Keratinocyte (primary cell): ENCODE data around the gene ATP11A. TPM values are rescaled to one million over a fixed set of nuclear protein-coding genes. Genes with fewer than 3 reads are reported as not detected.

Source experiments
- DNase-seq: peaks from one replicate; pipeline ENCODE4 v3.0.0-alpha.2; 2011; ENCODE audit warnings: low read depth, missing footprints, low spot score
- FAIRE-seq: peaks from 2 replicates; lab custom pipeline; 2011; peaks lifted over from hg19 to GRCh38; lab: Jason Lieb, UNC
- H2AFZ ChIP-seq: 2 replicates; pipeline ENCODE4 v1.6.0; 2012; ENCODE audit warnings: low read length, control low read depth, inconsistent platforms; ENCODE audit not compliant: control insufficient read depth
- H3K27ac ChIP-seq: 2 replicates; pipeline ENCODE4 v1.5.1; 2011; ENCODE audit warnings: low read length; ENCODE audit not compliant: control insufficient read depth, insufficient read depth
- H3K27me3 ChIP-seq: 3 replicates; pipeline ENCODE4 v1.6.0; 2011; ENCODE audit warnings: low read length; ENCODE audit not compliant: control insufficient read depth, insufficient read depth; ENCODE audit errors: extremely low read depth
- H3K36me3 ChIP-seq, 2 experiments: 2 replicates in 1 of 2; 3 replicates in 1 of 2; pipeline ENCODE4 v1.5.1; 2011; ENCODE audit warnings: low read length in 2 of 2, mild to moderate bottlenecking in 1 of 2; ENCODE audit not compliant: control insufficient read depth in 2 of 2, insufficient read depth in 2 of 2; ENCODE audit errors: extremely low read depth in 1 of 2
- H3K4me1 ChIP-seq: 3 replicates; pipeline ENCODE4 v1.5.1; 2011; ENCODE audit warnings: low read length; ENCODE audit not compliant: control insufficient read depth, insufficient read depth; ENCODE audit errors: extremely low read depth
- H3K4me2 ChIP-seq: 3 replicates; pipeline ENCODE4 v1.6.0; 2011; ENCODE audit warnings: low read depth, low read length; ENCODE audit not compliant: control insufficient read depth, insufficient read depth; ENCODE audit errors: extremely low read depth
- H3K4me3 ChIP-seq, 3 experiments: fragments of 200-600 bp in 1 of 3; sonication (generic) in 1 of 3; 2 replicates in 2 of 3; 3 replicates in 1 of 3; pipeline ENCODE4 v1.5.1; 2011 to 2016; ENCODE audit warnings: low read length in 3 of 3, mild to moderate bottlenecking in 3 of 3, control low read depth in 2 of 3, inconsistent platforms in 1 of 3, low read depth in 1 of 3, mixed read lengths in 1 of 3, mixed run types in 1 of 3, moderate library complexity in 1 of 3; ENCODE audit not compliant: control insufficient read depth in 2 of 3, insufficient read depth in 2 of 3; ENCODE audit errors: extremely low read depth in 1 of 3
- H3K79me2 ChIP-seq: 2 replicates; pipeline ENCODE4 v1.6.0; 2012; ENCODE audit warnings: low read length; ENCODE audit not compliant: control insufficient read depth, insufficient read depth
- H3K9ac ChIP-seq: 3 replicates; pipeline ENCODE4 v1.6.0; 2011; ENCODE audit warnings: low read length; ENCODE audit not compliant: control insufficient read depth, insufficient read depth; ENCODE audit errors: extremely low read depth
- H3K9me1 ChIP-seq: 3 replicates; pipeline ENCODE4 v1.6.0; 2011; ENCODE audit warnings: low read length; ENCODE audit not compliant: control insufficient read depth, insufficient read depth; ENCODE audit errors: extremely low read depth
- H3K9me3 ChIP-seq: 2 replicates; pipeline ENCODE4 v1.5.1; 2012; ENCODE audit warnings: low read depth, low read length; ENCODE audit not compliant: control insufficient read depth
- H4K20me1 ChIP-seq: 3 replicates; pipeline ENCODE4 v1.6.0; 2011; ENCODE audit warnings: low read length; ENCODE audit not compliant: control insufficient read depth, insufficient read depth; ENCODE audit errors: extremely low read depth
- EZH2 ChIP-seq: IDR thresholded peaks from one replicate; pipeline ENCODE4 v1.6.1; 2012; ENCODE audit warnings: inconsistent platforms, mild to moderate bottlenecking, low read length, moderate library complexity
- dilution Hi-C: fragments of 300-500 bp; cut with MboI; formaldehyde crosslinking; loops from one replicate; pipeline ENCODE4 v1.7.0; 2020; ENCODE audit warnings: low sequenced_read_pairs; ENCODE audit not compliant: extremely low pct_ligation_motif_present
- polyA plus RNA-seq, 5 experiments: library from polyadenylated mRNA; depleted of rRNA in 3 of 5; stranded (reverse) in 3 of 5; stranded (forward) in 1 of 5; unstranded in 1 of 5; fragments of >200 nt; gene quantifications; 1 replicate in 1 of 5; 2 replicates in 3 of 5; 3 replicates in 1 of 5; pipeline versions ENCODE4 v1.2.1 to v1.2.3, GENCODE V29; 2011 to 2012; ENCODE audit warnings: missing spikeins in 2 of 5, low read depth in 1 of 5, low replicate concordance in 1 of 5
- TF ChIP-seq, protein P1 (sequence below), 3 experiments: IDR thresholded peaks in 1 of 3; conservative IDR thresholded peaks in 1 of 3; optimal IDR thresholded peaks in 1 of 3; 2 replicates in 2 of 3; 3 replicates in 1 of 3; pipeline versions ENCODE3 to v1.5.1; 2011; ENCODE audit warnings: low read length in 3 of 3, mild to moderate bottlenecking in 3 of 3, moderate library complexity in 2 of 3, control low read depth in 1 of 3, inconsistent platforms in 1 of 3; ENCODE audit not compliant: insufficient read depth in 2 of 3; ENCODE audit errors: extremely low read depth in 1 of 3

The ATP11A gene
- polyA plus RNA-seq, 1 donor (not counting 4 experiments of a cell fraction or from before 2014, with no cell fraction given), result 4.3 TPM

DNA sequence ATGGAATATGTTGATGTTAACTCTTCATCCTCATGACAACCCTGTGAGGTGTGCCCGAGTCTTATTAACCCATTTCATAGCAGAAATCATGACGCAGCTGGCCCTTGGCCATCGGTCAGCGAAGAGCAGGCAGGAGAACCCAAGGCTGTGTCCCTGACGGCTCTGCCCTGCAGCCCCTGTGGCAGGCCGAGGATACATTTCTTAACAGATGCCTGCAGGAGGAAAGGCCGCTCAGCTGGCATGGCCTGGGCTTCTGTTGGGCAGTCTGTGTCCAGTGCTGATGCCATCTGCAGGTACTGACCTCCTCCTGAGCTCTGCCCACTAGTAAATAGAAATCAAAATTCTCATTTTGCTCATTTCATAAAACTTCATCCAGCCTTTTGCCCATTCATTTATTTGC lies 243.8 kb downstream of the ATP11A start:
- Histone ChIP-seq H3K79me2 (no peaks in the 10 kb centered on the region), H3K9me3 (no peaks in the 10 kb centered on the region), H3K9me1 (no peaks in the 10 kb centered on the region), H3K4me2 (no peak overlapping the region), H3K27ac (no peak overlapping the region), H3K9ac (no peak overlapping the region), H2AFZ (no peak overlapping the region), H3K27me3 (peaks cover 5% of the 10 kb centered on the region), H3K36me3 (no peaks in the 10 kb centered on the region), H4K20me1 (no peaks in the 10 kb centered on the region), H3K4me1 (peaks cover 13% of the 10 kb centered on the region), H3K4me3 (no peak overlapping the region)
- no peak for TF ChIP-seq EZH2
- TF ChIP-seq, protein P1, sequence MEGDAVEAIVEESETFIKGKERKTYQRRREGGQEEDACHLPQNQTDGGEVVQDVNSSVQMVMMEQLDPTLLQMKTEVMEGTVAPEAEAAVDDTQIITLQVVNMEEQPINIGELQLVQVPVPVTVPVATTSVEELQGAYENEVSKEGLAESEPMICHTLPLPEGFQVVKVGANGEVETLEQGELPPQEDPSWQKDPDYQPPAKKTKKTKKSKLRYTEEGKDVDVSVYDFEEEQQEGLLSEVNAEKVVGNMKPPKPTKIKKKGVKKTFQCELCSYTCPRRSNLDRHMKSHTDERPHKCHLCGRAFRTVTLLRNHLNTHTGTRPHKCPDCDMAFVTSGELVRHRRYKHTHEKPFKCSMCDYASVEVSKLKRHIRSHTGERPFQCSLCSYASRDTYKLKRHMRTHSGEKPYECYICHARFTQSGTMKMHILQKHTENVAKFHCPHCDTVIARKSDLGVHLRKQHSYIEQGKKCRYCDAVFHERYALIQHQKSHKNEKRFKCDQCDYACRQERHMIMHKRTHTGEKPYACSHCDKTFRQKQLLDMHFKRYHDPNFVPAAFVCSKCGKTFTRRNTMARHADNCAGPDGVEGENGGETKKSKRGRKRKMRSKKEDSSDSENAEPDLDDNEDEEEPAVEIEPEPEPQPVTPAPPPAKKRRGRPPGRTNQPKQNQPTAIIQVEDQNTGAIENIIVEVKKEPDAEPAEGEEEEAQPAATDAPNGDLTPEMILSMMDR (optimal IDR thresholded peaks at IDR 0.05 in 1 of 3, IDR thresholded peaks at IDR 0.05 in 1 of 3, conservative IDR thresholded peaks at IDR 0.05 in 1 of 3; ENCODE audit: extremely low read depth in 1 of 3, insufficient read depth in 2 of 3, low read length in 3 of 3), result no peak
- no peak for FAIRE-seq
- DNase-seq, result no peak
- dilution Hi-C loops, result no loop called here

- dilution Hi-C loops, result no loop called here
These were observed 244.2 kb downstream of the ATP11A start for GRCh38 chr13:112934078-112934477.

More at GRCh38 chr13:112934078-112934477, 244.2 kb downstream of the ATP11A start:
- Histone ChIP-seq H2AFZ (no peak overlapping the region), H3K4me2 (no peak overlapping the region), H4K20me1 (no peaks in the 10 kb centered on the region), H3K9ac (no peak overlapping the region), H3K36me3 (no peaks in the 10 kb centered on the region), H3K4me3 (no peak overlapping the region), H3K79me2 (no peaks in the 10 kb centered on the region), H3K27ac (no peak overlapping the region), H3K4me1 (peaks cover 13% of the 10 kb centered on the region), H3K27me3 (peaks cover 1% of the 10 kb centered on the region), H3K9me1 (no peaks in the 10 kb centered on the region), H3K9me3 (no peaks in the 10 kb centered on the region)
- no peak for TF ChIP-seq EZH2
- TF ChIP-seq, protein P1 (optimal IDR thresholded peaks at IDR 0.05 in 1 of 3, IDR thresholded peaks at IDR 0.05 in 1 of 3, conservative IDR thresholded peaks at IDR 0.05 in 1 of 3; ENCODE audit: extremely low read depth in 1 of 3, insufficient read depth in 2 of 3, low read length in 3 of 3), result no peak
- FAIRE-seq, result no peak
- no peak for DNase-seq

Other genes with a start within 250 kb of the ATP11A start
- gene TUBGCP3, start 101.9 kb upstream of the ATP11A start, polyA plus RNA-seq, result 9.2 to 16.8 TPM (median 14.0 TPM) in 3 replicates